Gastrocnemius medialis (tissue), 4 donors: Measurements from ENCODE around the gene CYS1. TPM values are rescaled to one million over a fixed set of nuclear protein-coding genes. Genes with fewer than 3 reads are reported as not detected.

Experiments
- ATAC-seq, 2 donors: fragments of 150-250 bp; one replicate each; pipeline ENCODE4 v1.9.1; 2016
- DNase-seq, 2 donors: peaks; one replicate each; pipeline ENCODE4 v3.0.0-alpha.2; 2019
- H3K27ac ChIP-seq, 4 donors: fragments of 200-600 bp; sonication (generic); 1 replicate in 1 of 4; 2 replicates in 3 of 4; pipeline ENCODE4 v1.5.1; 2016 to 2018; ENCODE audit warnings: mild to moderate bottlenecking in 2 of 4, moderate library complexity in 1 of 4
- H3K27me3 ChIP-seq, 3 donors: fragments of 200-600 bp; sonication (generic) in 2 of 3; 1 replicate in 1 of 3; 2 replicates in 2 of 3; pipeline versions ENCODE4 v1.5.1 to v1.6.0; 2016 to 2019; ENCODE audit warnings: mild to moderate bottlenecking in 1 of 3, moderate library complexity in 1 of 3
- H3K36me3 ChIP-seq, 2 donors: fragments of 200-600 bp; sonication (generic) in 1 of 2; one replicate each; pipeline ENCODE4 v1.5.1; 2017 to 2018
- H3K4me1 ChIP-seq, 2 donors: fragments of 200-600 bp; sonication (generic) in 1 of 2; one replicate each; pipeline ENCODE4 v1.5.1; 2016 to 2017; ENCODE audit warnings: mild to moderate bottlenecking in 2 of 2
- H3K4me3 ChIP-seq, 4 donors: fragments of 200-600 bp; sonication (generic) in 3 of 4; 1 replicate in 1 of 4; 2 replicates in 3 of 4; pipeline ENCODE4 v1.5.1; 2016 to 2019; ENCODE audit warnings: mild to moderate bottlenecking in 2 of 4
- H3K9me3 ChIP-seq, 3 donors: fragments of 200-600 bp; sonication (generic) in 2 of 3; 1 replicate in 1 of 3; 2 replicates in 2 of 3; pipeline ENCODE4 v1.5.1; 2016 to 2019
- CTCF ChIP-seq, 5 experiments: fragments of 450-650 bp in 3 of 5; fragments of 200-600 bp in 2 of 5; sonication (generic) in 2 of 5; IDR thresholded peaks in 4 of 5; conservative IDR thresholded peaks in 1 of 5; 1 replicate in 4 of 5; 2 replicates in 1 of 5; pipeline ENCODE4 v1.5.1; 2016 to 2019; ENCODE audit warnings: antibody characterized with exemption in 5 of 5, mild to moderate bottlenecking in 3 of 5, moderate library complexity in 3 of 5
- POLR2A ChIP-seq, 2 donors: fragments of 450-650 bp; IDR thresholded peaks; one replicate each; pipeline ENCODE4 v1.6.1; 2017; ENCODE audit warnings: antibody characterized with exemption in 2 of 2, mild to moderate bottlenecking in 2 of 2, moderate library complexity in 2 of 2
- in situ Hi-C, 4 donors: fragments of 200-750 bp; cut with MboI; loops; one replicate each; pipeline versions ENCODE4 v1.15.0 to v1.8.0; 2017; ENCODE audit warnings: low sequenced_read_pairs in 4 of 4
- intact Hi-C: fragments of 100-400 bp; cut with DNase I; formaldehyde crosslinking; loops from one replicate; pipeline ENCODE4 v1.15.1; 2023; ENCODE audit warnings: low total_unique reads
- total RNA-seq, 4 donors: library from RNA; depleted of rRNA; stranded (reverse); fragments of >200 nt; gene quantifications; one replicate each; pipeline versions ENCODE4 v1.1.0 to v1.2.3, GENCODE V29; 2016

CYS1 gene
- total RNA-seq, 4 donors from 2014 or later, result 0.10 to 0.42 (median 0.18) TPM; not detected in 1

- ATAC-seq, result peak; percentile 36 to 40
- Histone ChIP-seq H3K4me3 (peak overlapping the region in 1 of 4 donors; percentile 6), H3K27ac (peak overlapping the region; percentile 44 to 65 (median 55)), H3K4me1 (peaks cover 0 to 13% of the 10 kb centered on the region in 2 donors), H3K9me3 (no peaks in the 10 kb centered on the region), H3K36me3 (no peaks in the 10 kb centered on the region), H3K27me3 (no peaks in the 10 kb centered on the region)
- TF ChIP-seq POLR2A (IDR thresholded peaks at IDR 0.05) (peak; percentile 10 to 26), CTCF (IDR thresholded peaks at IDR 0.05 in 4 of 5, conservative IDR thresholded peaks at IDR 0.05 in 1 of 5) (no peak)
- DNase-seq, result peak in 1 of 2 donors; percentile 39
- in situ Hi-C loops (loop anchor here in 2 of 4 donors (25.0 kb wide), 2 partner anchors 217 to 392 kb away; partner anchors contain the start of gene YWHAQ (in 1 of the 2)), intact Hi-C loops (no loop called here)
These were observed 51.0 kb downstream of the CYS1 start for GRCh38 chr2:10028988-10029874.

- ATAC-seq (no peak), DNase-seq (no peak)
- TF ChIP-seq CTCF (IDR thresholded peaks at IDR 0.05 in 4 of 5, conservative IDR thresholded peaks at IDR 0.05 in 1 of 5), result no peak
- no peak for TF ChIP-seq POLR2A (IDR thresholded peaks at IDR 0.05)
- Histone ChIP-seq H3K27ac (peak overlapping the region; percentile 44 to 65 (median 55)), H3K27me3 (no peaks in the 10 kb centered on the region), H3K4me3 (no peak overlapping the region), H3K9me3 (no peaks in the 10 kb centered on the region), H3K36me3 (no peaks in the 10 kb centered on the region), H3K4me1 (peaks cover 0 to 13% of the 10 kb centered on the region in 2 donors)
- intact Hi-C loops (no loop called here), in situ Hi-C loops (loop anchor here in 2 of 4 donors (25.0 kb wide), 2 partner anchors 216 to 391 kb away; partner anchors contain the start of gene YWHAQ (in 1 of the 2))
These were observed 51.7 kb downstream of the CYS1 start for GRCh38 chr2:10028407-10028987.

- intact Hi-C loops (no loop called here), in situ Hi-C loops (loop anchor here in 2 of 4 donors (25.0 kb wide), 2 partner anchors 215 to 390 kb away; partner anchors contain the start of gene YWHAQ (in 1 of the 2))
These were observed 52.4 kb downstream of the CYS1 start for GRCh38 chr2:10027660-10028330.

More at GRCh38 chr2:10027660-10028330, 52.4 kb downstream of the CYS1 start:
- Histone ChIP-seq H3K4me1 (peaks cover 0 to 13% of the 10 kb centered on the region in 2 donors), H3K36me3 (no peaks in the 10 kb centered on the region), H3K27me3 (no peaks in the 10 kb centered on the region), H3K9me3 (no peaks in the 10 kb centered on the region), H3K4me3 (no peak overlapping the region), H3K27ac (peak overlapping the region in 3 of 4 donors; percentile 20 to 65 (median 54))
- TF ChIP-seq POLR2A (IDR thresholded peaks at IDR 0.05) (no peak), CTCF (IDR thresholded peaks at IDR 0.05 in 4 of 5, conservative IDR thresholded peaks at IDR 0.05 in 1 of 5) (no peak)
- ATAC-seq, result no peak
- no peak for DNase-seq
